H9 (cell line): Measurements from ENCODE around the gene ALAS1. TPM values are rescaled to one million over a fixed set of nuclear protein-coding genes. Genes with fewer than 3 reads are reported as not detected.

ENCODE experiments used
- DNase-seq: peaks from one replicate; pipeline ENCODE4 v3.0.0-alpha.2; 2017
- H2AFZ ChIP-seq: one replicate; pipeline ENCODE4 v1.6.1; 2013; ENCODE audit warnings: mild to moderate bottlenecking, low read length, control low read depth, moderate library complexity
- H2AK5ac ChIP-seq: 2 replicates; pipeline ENCODE4 v1.6.1; 2013; ENCODE audit warnings: low read length, control low read depth, mixed read lengths; ENCODE audit not compliant: insufficient read length
- H2BK120ac ChIP-seq: one replicate; pipeline ENCODE4 v1.6.1; 2013; ENCODE audit warnings: low read depth, mild to moderate bottlenecking, low read length, control low read depth, inconsistent platforms; ENCODE audit not compliant: poor library complexity, severe bottlenecking
- H2BK12ac ChIP-seq: 2 replicates; pipeline ENCODE4 v1.6.1; 2013; ENCODE audit warnings: low read length, control low read depth, mixed read lengths, low read depth; ENCODE audit not compliant: insufficient read length
- H2BK15ac ChIP-seq: 2 replicates; pipeline ENCODE4 v1.6.1; 2013; ENCODE audit warnings: low read depth, low read length, control low read depth
- H2BK20ac ChIP-seq: one replicate; pipeline ENCODE4 v1.6.1; 2013; ENCODE audit warnings: low read depth, mild to moderate bottlenecking, low read length, control low read depth, inconsistent platforms; ENCODE audit not compliant: poor library complexity, severe bottlenecking
- H2BK5ac ChIP-seq: 2 replicates; pipeline ENCODE4 v1.6.1; 2013; ENCODE audit warnings: low read length, control low read depth, mixed read lengths; ENCODE audit not compliant: insufficient read length
- H3K14ac ChIP-seq: 2 replicates; pipeline ENCODE4 v1.6.1; 2013; ENCODE audit warnings: low read length, control low read depth; ENCODE audit not compliant: insufficient read depth
- H3K18ac ChIP-seq: 2 replicates; pipeline ENCODE4 v1.6.1; 2013; ENCODE audit warnings: low read depth, mild to moderate bottlenecking, mixed read lengths, low read length, control low read depth; ENCODE audit not compliant: insufficient read length
- H3K23ac ChIP-seq: 2 replicates; pipeline ENCODE4 v1.6.1; 2013; ENCODE audit warnings: low read length, control low read depth, mixed read lengths, low read depth; ENCODE audit not compliant: insufficient read length
- H3K23me2 ChIP-seq: 2 replicates; pipeline ENCODE4 v1.6.1; 2013; ENCODE audit warnings: low read depth, mild to moderate bottlenecking, mixed read lengths, low read length, control low read depth; ENCODE audit not compliant: insufficient read length, poor library complexity, severe bottlenecking
- H3K27ac ChIP-seq: 2 replicates; pipeline ENCODE4 v1.5.1; 2013; ENCODE audit warnings: low read length, control low read depth, mixed read lengths, low read depth; ENCODE audit not compliant: insufficient read length
- H3K27me3 ChIP-seq: 2 replicates; pipeline ENCODE4 v1.6.1; 2013; ENCODE audit warnings: low read length, control low read depth, inconsistent platforms; ENCODE audit not compliant: insufficient read depth
- H3K4ac ChIP-seq: 2 replicates; pipeline ENCODE4 v1.6.1; 2013; ENCODE audit warnings: low read depth, mild to moderate bottlenecking, control low read depth, inconsistent platforms, low read length, moderate library complexity
- H3K4me1 ChIP-seq: 2 replicates; pipeline ENCODE4 v1.6.1; 2013; ENCODE audit warnings: low read length, control low read depth, inconsistent platforms; ENCODE audit not compliant: insufficient read depth
- H3K4me2 ChIP-seq: 2 replicates; pipeline ENCODE4 v1.6.1; 2013; ENCODE audit warnings: low read length, control low read depth, mixed read lengths; ENCODE audit not compliant: insufficient read length, insufficient read depth
- H3K56ac ChIP-seq: 2 replicates; pipeline ENCODE4 v1.6.1; 2013; ENCODE audit warnings: low read depth, mild to moderate bottlenecking, mixed read lengths, low read length, control low read depth; ENCODE audit not compliant: insufficient read length
- H3K79me1 ChIP-seq: 2 replicates; pipeline ENCODE4 v1.6.1; 2013; ENCODE audit warnings: low read depth, mild to moderate bottlenecking, moderate library complexity, low read length, control low read depth, inconsistent platforms; ENCODE audit not compliant: insufficient read depth, poor library complexity, severe bottlenecking
- H3K79me2 ChIP-seq: 2 replicates; pipeline ENCODE4 v1.6.1; 2013; ENCODE audit warnings: low read length, control low read depth, inconsistent platforms; ENCODE audit not compliant: insufficient read depth
- H3K9ac ChIP-seq: 2 replicates; pipeline ENCODE4 v1.6.1; 2013; ENCODE audit warnings: low read length, control low read depth, mixed read lengths; ENCODE audit not compliant: insufficient read length; ENCODE audit errors: extremely low read depth
- H3K9me3 ChIP-seq: one replicate; pipeline ENCODE4 v1.6.1; 2013; ENCODE audit warnings: low read depth, low read length, inconsistent platforms; ENCODE audit not compliant: control insufficient read depth
- H3T11ph ChIP-seq: one replicate; pipeline ENCODE4 v1.6.1; 2013; ENCODE audit warnings: mild to moderate bottlenecking, low read length, control low read depth, inconsistent platforms
- H4K20me1 ChIP-seq: one replicate; pipeline ENCODE4 v1.6.1; 2013; ENCODE audit not compliant: control insufficient read depth, insufficient read length, insufficient read depth
- H4K5ac ChIP-seq: 2 replicates; pipeline ENCODE4 v1.6.1; 2013; ENCODE audit warnings: low read depth, mild to moderate bottlenecking, mixed read lengths, low read length, control low read depth; ENCODE audit not compliant: insufficient read length
- H4K8ac ChIP-seq: replicated peaks from 2 replicates; pipeline ENCODE4 v1.6.1; 2013; ENCODE audit warnings: low read length, control low read depth, mixed read lengths, low read depth; ENCODE audit not compliant: insufficient read length
- H4K91ac ChIP-seq: 2 replicates; pipeline ENCODE4 v1.6.1; 2013; ENCODE audit warnings: low read depth, mild to moderate bottlenecking, moderate library complexity, mixed read lengths, low read length, control low read depth; ENCODE audit not compliant: insufficient read length
- H3K27ac Mint-ChIP-seq, 3 experiments: 2 replicates in 2 of 3; 3 replicates in 1 of 3; pipeline ENCODE4 v1.8.0; 2020 to 2021; ENCODE audit warnings: mixed read lengths in 3 of 3, mild to moderate bottlenecking in 1 of 3, moderate library complexity in 1 of 3
- H3K27me3 Mint-ChIP-seq: 2 replicates; pipeline ENCODE4 v1.8.0; 2021; ENCODE audit warnings: low read depth, mild to moderate bottlenecking, moderate library complexity, mixed read lengths
- H3K36me3 Mint-ChIP-seq, 3 experiments: 2 replicates in 2 of 3; 3 replicates in 1 of 3; pipeline ENCODE4 v1.8.0; 2020 to 2021; ENCODE audit warnings: low read depth in 3 of 3, mixed read lengths in 3 of 3; ENCODE audit not compliant: insufficient read depth in 1 of 3
- H3K4me1 Mint-ChIP-seq, 2 experiments: 2 replicates each; pipeline ENCODE4 v1.8.0; 2020; ENCODE audit warnings: mixed read lengths in 2 of 2
- H3K4me3 Mint-ChIP-seq, 2 experiments: 2 replicates in 1 of 2; 3 replicates in 1 of 2; pipeline ENCODE4 v1.8.0; 2020 to 2021; ENCODE audit warnings: mild to moderate bottlenecking in 2 of 2, mixed read lengths in 2 of 2, moderate library complexity in 1 of 2
- H3K9me3 Mint-ChIP-seq, 2 experiments: 2 replicates in 1 of 2; 3 replicates in 1 of 2; pipeline ENCODE4 v1.8.0; 2020; ENCODE audit warnings: mild to moderate bottlenecking in 2 of 2, mixed read lengths in 2 of 2, moderate library complexity in 1 of 2
- CTCF ChIP-seq: fragments of 200-600 bp; sonication (generic); conservative IDR thresholded peaks from 3 replicates; pipeline ENCODE4 v1.8.0; 2021; ENCODE audit warnings: antibody characterized with exemption, mild to moderate bottlenecking
- WGBS: extraction: QIAGEN DNeasy Blood & Tissue Kit; methylation state at CpG from one replicate; pipeline ENCODE4 v1.1.7; 2013; ENCODE audit warnings: missing lambda C conversion rate, low lambda C conversion rate, mixed read lengths; ENCODE audit not compliant: insufficient read length; ENCODE audit errors: extremely low coverage; 5-methylcytosine and 5-hydroxymethylcytosine counted together
- total RNA-seq: library from RNA; stranded (reverse); gene quantifications from 2 replicates; pipeline ENCODE4 v1.2.1, GENCODE V29; 2021

Gene ALAS1
- total RNA-seq, 1 experiment from 2014 or later: 39.1 TPM

- Mint-ChIP-seq H3K27ac (no peak overlapping the region), H3K27me3 (no peaks in the 10 kb centered on the region), H3K36me3 (peaks cover 49 to 100% (median 89%) of the 10 kb centered on the region in 3 experiments; a peak in 6 of 7 replicates), H3K4me3 (no peak overlapping the region), H3K9me3 (no peaks in the 10 kb centered on the region), H3K4me1 (no peaks in the 10 kb centered on the region)
- no peaks in the 10 kb centered on the region for H3K79me1 ChIP-seq
- no peak overlapping the region for H2BK20ac ChIP-seq
- no CpG with 5 or more reads among the region's 4 CpGs for WGBS
- no peak overlapping the region for H4K91ac ChIP-seq
- H4K20me1 ChIP-seq: no peaks in the 10 kb centered on the region
- H2AK5ac ChIP-seq: no peak overlapping the region
- no peaks in the 10 kb centered on the region for H3K79me2 ChIP-seq
- no peak overlapping the region for H3K9ac ChIP-seq
- no peak overlapping the region for H2BK5ac ChIP-seq
- no peak overlapping the region for H3K14ac ChIP-seq
- no peaks in the 10 kb centered on the region for H3K9me3 ChIP-seq
- no peak overlapping the region for H3K56ac ChIP-seq
- H3K27me3 ChIP-seq: no peaks in the 10 kb centered on the region; the same call in 1 of the 2 replicates
- H3K23ac ChIP-seq: no peak overlapping the region
- DNase-seq: no peak
- TF ChIP-seq CTCF: no peak
- no peak overlapping the region for H2BK15ac ChIP-seq
- H2BK120ac ChIP-seq: no peak overlapping the region
- no peak overlapping the region for H3K4ac ChIP-seq
- H4K5ac ChIP-seq: no peak overlapping the region
- no peak overlapping the region for H3K18ac ChIP-seq
- H3K4me2 ChIP-seq: no peak overlapping the region
- no peak overlapping the region for H2BK12ac ChIP-seq
- H4K8ac ChIP-seq: no peak overlapping the region
- H3K27ac ChIP-seq: no peak overlapping the region
- no peaks in the 10 kb centered on the region for H3K23me2 ChIP-seq
- no peak overlapping the region for H3T11ph ChIP-seq
- no peaks in the 10 kb centered on the region for H3K4me1 ChIP-seq
- no peak overlapping the region for H2AFZ ChIP-seq
Measured at GRCh38 chr3:52257911-52258310, 60.0 kb downstream of the ALAS1 start.
